ENCODE measurements around the gene TM9SF1. TPM values are rescaled to one million over a fixed set of nuclear protein-coding genes. Genes with fewer than 3 reads are reported as not detected.
A peak's percentile ranks its signal among the peaks of the same experiment; 100 is the strongest.

TM9SF1 gene
- total and polyA plus RNA-seq, 9 of the 15 experiments (the other 6 are each of a cell fraction or from before 2014, with no cell fraction given) = 5.3 to 20.3 (median 11.8) TPM

- ChIA-PET POLR2A (no interaction called here), CTCF (ENCODE audit: low intra/inter-chr PET ratio) (no interaction called here)
- no peak overlapping the region for H2AFZ ChIP-seq (ENCODE audit: low read depth, low read length)
- WGBS (ENCODE audit: insufficient coverage, low coverage, missing lambda C conversion rate) = 81% methylated on average over 7 of the region's 10 CpGs
- no peaks in the 10 kb centered on the region for H3K9me3 ChIP-seq (replicated peaks; ENCODE audit: control insufficient read depth, insufficient read depth, low read depth, low read length)
- H3K4me2 ChIP-seq (ENCODE audit: insufficient read depth, low read length) = 0 out of 2 replicates have a peak overlapping the region, but pooled peaks have one; percentile 87
- TF ChIP-seq POLR2G (IDR thresholded peaks at IDR 0.05; ENCODE audit: low read depth, low read length) (no peak), HNRNPLL (IDR thresholded peaks at IDR 0.05; ENCODE audit: low read depth, low read length, poor library complexity, severe bottlenecking) (peak; percentile 14)
- intact Hi-C loops (cut with micrococcal nuclease) = no loop called here
- peaks cover 18% of the 10 kb centered on the region for H3K79me2 ChIP-seq (ENCODE audit: control insufficient read depth, insufficient read depth, low read length)
- no peak for FAIRE-seq
- H3K27me3 ChIP-seq (ENCODE audit: control insufficient read depth in 2 of 2, insufficient read depth in 2 of 2, low read length in 2 of 2) = no peaks in the 10 kb centered on the region
- H3K9me1 ChIP-seq (ENCODE audit: control insufficient read depth, insufficient read depth, low read length) = peaks cover 3% of the 10 kb centered on the region
- peaks cover 71% of the 10 kb centered on the region; the same call in 2 of the 3 replicates for H3K36me3 ChIP-seq (ENCODE audit: control insufficient read depth, insufficient read depth, low read length)
- peaks cover 9% of the 10 kb centered on the region; the same call in 1 of the 2 replicates for H4K20me1 ChIP-seq (replicated peaks; ENCODE audit: control insufficient read depth, insufficient read depth, low read length)
- H3K27ac ChIP-seq (ENCODE audit: extremely low read depth, low read depth, low read length) = no peak overlapping the region
- no peak for ATAC-seq
- no TSS peak for BruUV-seq (replicated peaks)
- H3K9ac ChIP-seq (ENCODE audit: insufficient read depth in 1 of 2, low read depth in 2 of 2, low read length in 2 of 2) = peak overlapping the region; percentile 87 to 91; a peak in 3 of 4 replicates
- no peak for DNase-seq (ENCODE audit: extremely low read depth in 1 of 4, low spot score in 3 of 4)
- peaks cover 0 to 21% of the 10 kb centered on the region in 2 experiments; a peak in 3 of 5 replicates for H3K4me1 ChIP-seq (replicated peaks in 1 of 2; ENCODE audit: control insufficient read depth in 2 of 2, insufficient read depth in 2 of 2, low read length in 2 of 2)
- in situ Hi-C loops (cut with MboI) = no loop called here
- H3K4me3 ChIP-seq = peak overlapping the region; percentile 71; the same call in 1 of the 2 replicates
Observed at GRCh38 chr14:24186831-24187538, 8.3 kb downstream of the TM9SF1 start.

- ChIA-PET CTCF (ENCODE audit: low intra/inter-chr PET ratio) (no interaction called here), POLR2A (interaction anchor here (0.9 to 1.5 kb wide), 2 partner anchors 10 to 11 kb away, joined by 3 to 5 read pairs; partner anchors contain the start of gene TM9SF1)
- WGBS (ENCODE audit: insufficient coverage, low coverage, missing lambda C conversion rate) = 87% methylated on average over 8 of the region's 11 CpGs
- ATAC-seq = no peak
- Histone ChIP-seq H3K79me2 (ENCODE audit: control insufficient read depth, insufficient read depth, low read length) (peaks cover 18% of the 10 kb centered on the region), H3K9me3 (replicated peaks; ENCODE audit: control insufficient read depth, insufficient read depth, low read depth, low read length) (no peaks in the 10 kb centered on the region), H3K36me3 (ENCODE audit: control insufficient read depth, insufficient read depth, low read length) (peaks cover 75% of the 10 kb centered on the region; the same call in 2 of the 3 replicates), H3K4me1 (replicated peaks in 1 of 2; ENCODE audit: control insufficient read depth in 2 of 2, insufficient read depth in 2 of 2, low read length in 2 of 2) (peaks cover 0 to 21% of the 10 kb centered on the region in 2 experiments; a peak in 3 of 5 replicates), H3K4me3 (no peak overlapping the region), H4K20me1 (replicated peaks; ENCODE audit: control insufficient read depth, insufficient read depth, low read length) (peaks cover 9% of the 10 kb centered on the region; the same call in 1 of the 2 replicates), H3K9me1 (ENCODE audit: control insufficient read depth, insufficient read depth, low read length) (peaks cover 3% of the 10 kb centered on the region), H3K4me2 (ENCODE audit: insufficient read depth, low read length) (no peak overlapping the region), H3K27ac (ENCODE audit: extremely low read depth, low read depth, low read length) (no peak overlapping the region), H2AFZ (ENCODE audit: low read depth, low read length) (no peak overlapping the region), H3K9ac (ENCODE audit: insufficient read depth in 1 of 2, low read depth in 2 of 2, low read length in 2 of 2) (no peak overlapping the region), H3K27me3 (ENCODE audit: control insufficient read depth in 2 of 2, insufficient read depth in 2 of 2, low read length in 2 of 2) (no peaks in the 10 kb centered on the region)
- in situ Hi-C loops (cut with MboI) (no loop called here), intact Hi-C loops (cut with micrococcal nuclease) (no loop called here)
- no peak for FAIRE-seq
- no TSS peak for BruUV-seq (replicated peaks)
- DNase-seq (ENCODE audit: extremely low read depth in 1 of 4, low spot score in 3 of 4) = no peak
- no peak for TF ChIP-seq THRAP3 (IDR thresholded peaks at IDR 0.05; ENCODE audit: borderline replicate concordance)
- TF ChIP-seq ETV5 (CRISPR knock-in tag; IDR thresholded peaks at IDR 0.05; ENCODE audit: low read depth) = no peak
- no peak for TF ChIP-seq VEZF1 (CRISPR knock-in tag; IDR thresholded peaks at IDR 0.05)
- TF ChIP-seq ZNF785 (CRISPR knock-in tag; IDR thresholded peaks at IDR 0.05) = no peak
- no peak for TF ChIP-seq E2F6 (IDR thresholded peaks at IDR 0.05; ENCODE audit: borderline replicate concordance in 1 of 2, extremely low read depth in 1 of 2, insufficient read depth in 1 of 2, insufficient read length in 1 of 2, low read depth in 1 of 2, low read length in 1 of 2, poor library complexity in 1 of 2, severe bottlenecking in 1 of 2)
- no peak for TF ChIP-seq NFXL1 (CRISPR knock-in tag; IDR thresholded peaks at IDR 0.05)
Observed at GRCh38 chr14:24185741-24186140, 9.5 kb downstream of the TM9SF1 start.
